Measurements from ENCODE around the gene MAGEA6. TPM values are rescaled to one million over a fixed set of nuclear protein-coding genes. Genes with fewer than 3 reads are reported as not detected.
"Not testable (repeated sequence)": the region's sequence is repeated elsewhere in the genome, so short reads cannot be mapped to it uniquely, and the experiment has no call there.

MAGEA6 gene, protein sequence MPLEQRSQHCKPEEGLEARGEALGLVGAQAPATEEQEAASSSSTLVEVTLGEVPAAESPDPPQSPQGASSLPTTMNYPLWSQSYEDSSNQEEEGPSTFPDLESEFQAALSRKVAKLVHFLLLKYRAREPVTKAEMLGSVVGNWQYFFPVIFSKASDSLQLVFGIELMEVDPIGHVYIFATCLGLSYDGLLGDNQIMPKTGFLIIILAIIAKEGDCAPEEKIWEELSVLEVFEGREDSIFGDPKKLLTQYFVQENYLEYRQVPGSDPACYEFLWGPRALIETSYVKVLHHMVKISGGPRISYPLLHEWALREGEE
- not detected for total RNA-seq
- polyA plus RNA-seq: not detected
- long read RNA-seq, donor 1: 0 reads
- long read RNA-seq, donor 2: 0 reads
- long read RNA-seq, donor 3: 0 reads

GRCh38 chrX:152769549-152770289, at the start of gene MAGEA6:
MAGEA6 (minus strand) TSS chrX:152769689; CDS start chrX:152767650, 2,039 bp downstream.
- WGBS, 3 donors: 66% methylated on average over 2 of the region's 29 CpGs; no CpG with 5 or more reads in 2 of the 3 donors

GRCh38 chrX:152819266-152819665, 49.8 kb upstream of the MAGEA6 start:
- Histone ChIP-seq H3K9me3 (no peaks in the 10 kb centered on the region), H3K36me3 (no peaks in the 10 kb centered on the region), H3K27ac (no peak overlapping the region), H3K27me3 (no peaks in the 10 kb centered on the region), H3K4me3 (no peak overlapping the region), H3K4me1 (ENCODE audit: insufficient read depth) (no peaks in the 10 kb centered on the region)
- DNase-seq: no peak
- no peak for TF ChIP-seq POLR2A (IDR thresholded peaks at IDR 0.05)
- TF ChIP-seq CTCF (IDR thresholded peaks at IDR 0.05): no peak
- no peak for TF ChIP-seq EP300 (IDR thresholded peaks at IDR 0.05)
- intact Hi-C loops (cut with DNase I): no loop called here
- 48 to 58% (median 52%) methylated on average over 2 of the region's 2 CpGs for WGBS, 3 donors

More at GRCh38 chrX:152769549-152770289, at the start of gene MAGEA6:
- intact Hi-C loops (cut with DNase I); H3K27me3 ChIP-seq; H3K27ac ChIP-seq; H3K36me3 ChIP-seq; H3K4me1 ChIP-seq (ENCODE audit: insufficient read depth); H3K4me3 ChIP-seq; DNase-seq; H3K9me3 ChIP-seq: not testable (repeated sequence)

GRCh38 chrX:152818356-152818755, 48.9 kb upstream of the MAGEA6 start:
- no peaks in the 10 kb centered on the region for H3K9me3 ChIP-seq
- 64 to 69% (median 66%) methylated on average over 5 of the region's 5 CpGs for WGBS, 3 donors
- DNase-seq: no peak
- H3K27me3 ChIP-seq: no peaks in the 10 kb centered on the region
- no peaks in the 10 kb centered on the region for H3K4me1 ChIP-seq (ENCODE audit: insufficient read depth)
- H3K36me3 ChIP-seq: no peaks in the 10 kb centered on the region
- TF ChIP-seq EP300 (IDR thresholded peaks at IDR 0.05): no peak
- TF ChIP-seq CTCF (IDR thresholded peaks at IDR 0.05): no peak
- no peak for TF ChIP-seq POLR2A (IDR thresholded peaks at IDR 0.05)
- H3K27ac ChIP-seq: no peak overlapping the region
- no peak overlapping the region for H3K4me3 ChIP-seq
- intact Hi-C loops (cut with DNase I): no loop called here

DNA sequence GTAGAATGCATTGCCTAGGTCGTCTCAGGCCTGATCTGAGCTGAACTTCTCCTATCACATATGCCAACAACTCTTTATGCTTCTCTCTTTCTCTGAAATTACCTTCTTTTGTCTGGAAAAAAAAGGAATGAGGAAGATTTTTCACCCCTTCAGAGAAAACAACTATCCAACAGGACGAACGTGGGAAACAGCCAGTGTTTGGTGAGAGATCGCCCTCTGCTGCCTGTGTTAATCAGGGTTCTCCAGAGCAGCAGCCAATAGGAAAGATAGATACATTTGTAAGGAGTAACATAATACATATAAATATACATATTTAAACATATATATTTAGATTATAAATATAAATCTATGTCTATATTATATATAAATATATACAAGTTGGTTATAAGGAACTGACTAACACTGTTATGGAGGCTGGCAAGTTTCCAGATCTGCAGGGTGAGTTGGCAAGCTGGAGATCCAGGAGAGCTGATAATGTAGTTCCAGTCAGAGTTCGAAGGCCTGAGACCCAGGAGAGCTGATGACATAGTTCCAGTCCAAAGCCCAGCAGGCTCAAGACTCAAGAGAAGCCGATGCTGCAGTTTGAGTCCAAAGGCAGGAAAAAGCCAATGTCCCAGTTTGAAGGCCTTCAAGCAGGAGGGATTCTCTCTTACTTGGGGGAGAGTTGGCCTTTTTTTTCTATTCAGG, 47.7 kb upstream of the MAGEA6 start:
- Histone ChIP-seq H3K4me1 (ENCODE audit: insufficient read depth) (no peaks in the 10 kb centered on the region), H3K4me3 (no peak overlapping the region), H3K36me3 (no peaks in the 10 kb centered on the region), H3K27ac (no peak overlapping the region), H3K9me3 (no peaks in the 10 kb centered on the region), H3K27me3 (no peaks in the 10 kb centered on the region)
- no peak for DNase-seq
- TF ChIP-seq CTCF (IDR thresholded peaks at IDR 0.05) (no peak), EP300 (IDR thresholded peaks at IDR 0.05) (no peak), POLR2A (IDR thresholded peaks at IDR 0.05) (no peak)
- 29 to 33% (median 32%) methylated on average over 6 of the region's 6 CpGs for WGBS, 3 donors
- intact Hi-C loops (cut with DNase I): no loop called here

All from ovary (tissue), 10 donors.